ENCODE data around the gene GDF7. TPM values are rescaled to one million over a fixed set of nuclear protein-coding genes. Genes with fewer than 3 reads are reported as not detected.

Gene GDF7
- total RNA-seq, 1 experiment from 2014 or later, result 0.02 TPM

DNA sequence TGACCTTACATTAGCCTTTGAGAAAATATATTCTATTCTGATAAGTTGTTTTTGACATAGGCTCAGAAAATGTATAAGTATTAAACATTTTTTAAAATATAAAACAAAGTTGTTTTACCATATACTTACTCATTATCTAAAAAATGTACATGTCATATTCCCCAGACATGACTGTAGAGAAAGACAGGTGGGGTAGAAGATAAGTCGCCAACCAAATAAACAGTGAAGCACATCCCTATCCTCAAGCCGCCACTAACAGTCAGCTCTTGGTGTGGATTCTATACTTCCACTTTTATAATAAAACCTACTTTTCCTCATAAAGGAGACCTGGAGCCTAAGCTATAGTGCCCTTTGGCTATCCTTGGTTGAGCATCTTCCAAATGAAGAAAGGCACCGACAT is 26.4 kb downstream of the GDF7 start:
- H3K9me3 ChIP-seq (ENCODE audit: control insufficient read depth in 1 of 2, insufficient read depth in 1 of 2, low read depth in 1 of 2, low read length in 2 of 2), result no peaks in the 10 kb centered on the region
- H3K9ac ChIP-seq (ENCODE audit: low read length), result no peak overlapping the region
- ATAC-seq, result no peak
- H3K4me2 ChIP-seq (ENCODE audit: low read length), result no peak overlapping the region
- H3K4me1 ChIP-seq (ENCODE audit: control insufficient read depth in 1 of 2, insufficient read depth in 2 of 2, low read length in 2 of 2), result no peaks in the 10 kb centered on the region
- H3K9me2 ChIP-seq (ENCODE audit: insufficient read depth), result no peaks in the 10 kb centered on the region
- ChIA-PET RAD21 (ENCODE audit: low non-redundant PET in 1 of 2, low total read pairs in 2 of 2, uncharacterized antibody in 2 of 2, unreplicated experiment in 2 of 2) (no interaction called here), POLR2A (no interaction called here), CTCF (no interaction called here)
- TF ChIP-seq FOSL1 (IDR thresholded peaks at IDR 0.05; ENCODE audit: low read depth), result no peak
- TF ChIP-seq, protein P1, sequence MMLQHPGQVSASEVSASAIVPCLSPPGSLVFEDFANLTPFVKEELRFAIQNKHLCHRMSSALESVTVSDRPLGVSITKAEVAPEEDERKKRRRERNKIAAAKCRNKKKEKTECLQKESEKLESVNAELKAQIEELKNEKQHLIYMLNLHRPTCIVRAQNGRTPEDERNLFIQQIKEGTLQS (IDR thresholded peaks at IDR 0.05), result no peak
- no peak for TF ChIP-seq YY1 (IDR thresholded peaks at IDR 0.05; ENCODE audit: extremely low read depth, insufficient replicate concordance, low read depth, low read length)
- TF ChIP-seq CBX3 (IDR thresholded peaks at IDR 0.05; ENCODE audit: low read depth), result no peak
- no peak for TF ChIP-seq CEBPB (IDR thresholded peaks at IDR 0.05; ENCODE audit: low read depth)
- TF ChIP-seq, protein P2, sequence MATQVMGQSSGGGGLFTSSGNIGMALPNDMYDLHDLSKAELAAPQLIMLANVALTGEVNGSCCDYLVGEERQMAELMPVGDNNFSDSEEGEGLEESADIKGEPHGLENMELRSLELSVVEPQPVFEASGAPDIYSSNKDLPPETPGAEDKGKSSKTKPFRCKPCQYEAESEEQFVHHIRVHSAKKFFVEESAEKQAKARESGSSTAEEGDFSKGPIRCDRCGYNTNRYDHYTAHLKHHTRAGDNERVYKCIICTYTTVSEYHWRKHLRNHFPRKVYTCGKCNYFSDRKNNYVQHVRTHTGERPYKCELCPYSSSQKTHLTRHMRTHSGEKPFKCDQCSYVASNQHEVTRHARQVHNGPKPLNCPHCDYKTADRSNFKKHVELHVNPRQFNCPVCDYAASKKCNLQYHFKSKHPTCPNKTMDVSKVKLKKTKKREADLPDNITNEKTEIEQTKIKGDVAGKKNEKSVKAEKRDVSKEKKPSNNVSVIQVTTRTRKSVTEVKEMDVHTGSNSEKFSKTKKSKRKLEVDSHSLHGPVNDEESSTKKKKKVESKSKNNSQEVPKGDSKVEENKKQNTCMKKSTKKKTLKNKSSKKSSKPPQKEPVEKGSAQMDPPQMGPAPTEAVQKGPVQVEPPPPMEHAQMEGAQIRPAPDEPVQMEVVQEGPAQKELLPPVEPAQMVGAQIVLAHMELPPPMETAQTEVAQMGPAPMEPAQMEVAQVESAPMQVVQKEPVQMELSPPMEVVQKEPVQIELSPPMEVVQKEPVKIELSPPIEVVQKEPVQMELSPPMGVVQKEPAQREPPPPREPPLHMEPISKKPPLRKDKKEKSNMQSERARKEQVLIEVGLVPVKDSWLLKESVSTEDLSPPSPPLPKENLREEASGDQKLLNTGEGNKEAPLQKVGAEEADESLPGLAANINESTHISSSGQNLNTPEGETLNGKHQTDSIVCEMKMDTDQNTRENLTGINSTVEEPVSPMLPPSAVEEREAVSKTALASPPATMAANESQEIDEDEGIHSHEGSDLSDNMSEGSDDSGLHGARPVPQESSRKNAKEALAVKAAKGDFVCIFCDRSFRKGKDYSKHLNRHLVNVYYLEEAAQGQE (IDR thresholded peaks at IDR 0.05; ENCODE audit: low read depth), result no peak
- no peak for TF ChIP-seq RAD21 (IDR thresholded peaks at IDR 0.05; ENCODE audit: low read depth)
- no peak for TF ChIP-seq ZFX (IDR thresholded peaks at IDR 0.05)
- no peak for TF ChIP-seq ZBTB33 (IDR thresholded peaks at IDR 0.05; ENCODE audit: extremely low read depth, insufficient replicate concordance, low read length)
- no peak for TF ChIP-seq EGR1 (IDR thresholded peaks at IDR 0.05; ENCODE audit: low read depth)
- TF ChIP-seq EZH2phosphoT487 (IDR thresholded peaks at IDR 0.05; ENCODE audit: borderline replicate concordance), result no peak
- TF ChIP-seq POLR2A (IDR thresholded peaks at IDR 0.05; ENCODE audit: borderline replicate concordance, extremely low read depth, insufficient read depth, insufficient read length), result no peak
- no peak for TF ChIP-seq TCF7L2 (IDR thresholded peaks at IDR 0.05; ENCODE audit: borderline replicate concordance, extremely low read depth, insufficient read depth, insufficient read length)
- no peak for TF ChIP-seq ZNF274 (IDR thresholded peaks at IDR 0.05; ENCODE audit: low read depth, low read length)
- TF ChIP-seq POLR2AphosphoS5 (IDR thresholded peaks at IDR 0.05; ENCODE audit: low read depth, low read length), result no peak
- TF ChIP-seq JUND (IDR thresholded peaks at IDR 0.05), result no peak
- no peak for TF ChIP-seq SRF (IDR thresholded peaks at IDR 0.05; ENCODE audit: low read depth)
- TF ChIP-seq, protein P3, sequence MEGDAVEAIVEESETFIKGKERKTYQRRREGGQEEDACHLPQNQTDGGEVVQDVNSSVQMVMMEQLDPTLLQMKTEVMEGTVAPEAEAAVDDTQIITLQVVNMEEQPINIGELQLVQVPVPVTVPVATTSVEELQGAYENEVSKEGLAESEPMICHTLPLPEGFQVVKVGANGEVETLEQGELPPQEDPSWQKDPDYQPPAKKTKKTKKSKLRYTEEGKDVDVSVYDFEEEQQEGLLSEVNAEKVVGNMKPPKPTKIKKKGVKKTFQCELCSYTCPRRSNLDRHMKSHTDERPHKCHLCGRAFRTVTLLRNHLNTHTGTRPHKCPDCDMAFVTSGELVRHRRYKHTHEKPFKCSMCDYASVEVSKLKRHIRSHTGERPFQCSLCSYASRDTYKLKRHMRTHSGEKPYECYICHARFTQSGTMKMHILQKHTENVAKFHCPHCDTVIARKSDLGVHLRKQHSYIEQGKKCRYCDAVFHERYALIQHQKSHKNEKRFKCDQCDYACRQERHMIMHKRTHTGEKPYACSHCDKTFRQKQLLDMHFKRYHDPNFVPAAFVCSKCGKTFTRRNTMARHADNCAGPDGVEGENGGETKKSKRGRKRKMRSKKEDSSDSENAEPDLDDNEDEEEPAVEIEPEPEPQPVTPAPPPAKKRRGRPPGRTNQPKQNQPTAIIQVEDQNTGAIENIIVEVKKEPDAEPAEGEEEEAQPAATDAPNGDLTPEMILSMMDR (IDR thresholded peaks at IDR 0.05 in 2 of 3, conservative IDR thresholded peaks at IDR 0.05 in 1 of 3; ENCODE audit: borderline replicate concordance in 1 of 3, insufficient read depth in 1 of 3, low read depth in 2 of 3, low read length in 2 of 3), result no peak
- no peak for TF ChIP-seq EZH2 (IDR thresholded peaks at IDR 0.05)
- no peaks in the 10 kb centered on the region; the same call in 1 of the 2 replicates for H4K20me1 ChIP-seq (ENCODE audit: insufficient read depth)
- intact Hi-C loops (cut with micrococcal nuclease), result no loop called here
- H3K79me2 ChIP-seq (ENCODE audit: insufficient read depth, low read length), result no peaks in the 10 kb centered on the region
- BruUV-seq (replicated peaks), result no TSS peak
- H3K36me3 ChIP-seq (ENCODE audit: control insufficient read depth in 1 of 2, insufficient read depth in 2 of 2, low read length in 2 of 2), result no peaks in the 10 kb centered on the region
- DNase-seq (ENCODE audit: low read depth, low spot score), result no peak
- no peak overlapping the region for H3K4me3 ChIP-seq (replicated peaks in 1 of 2; ENCODE audit: low read depth in 1 of 2, low read length in 2 of 2)
- H3K27ac ChIP-seq (ENCODE audit: low read depth, low read length), result no peak overlapping the region
- no peak overlapping the region for H2AFZ ChIP-seq (ENCODE audit: low read depth, low read length, poor library complexity, severe bottlenecking)
- H3K27me3 ChIP-seq (ENCODE audit: insufficient read depth, low read length), result no peaks in the 10 kb centered on the region
